Mammary epithelial cell (primary cell): ENCODE data around the gene TEX19.

Source experiments
- CTCF ChIP-seq, 2 donors: IDR thresholded peaks in 1 of 2; conservative IDR thresholded peaks in 1 of 2; 2 replicates each; pipeline ENCODE4 v1.5.1; 2011 to 2012; ENCODE audit warnings: inconsistent platforms in 2 of 2, low read length in 2 of 2, mild to moderate bottlenecking in 2 of 2, control low read depth in 1 of 2, low read depth in 1 of 2; ENCODE audit not compliant: insufficient read depth in 1 of 2; ENCODE audit errors: extremely low read depth in 1 of 2
- EZH2 ChIP-seq: IDR thresholded peaks from 2 replicates; pipeline ENCODE4 v1.6.1; 2012; ENCODE audit warnings: low read length, inconsistent platforms, borderline replicate concordance

- no peak for TF ChIP-seq CTCF (conservative IDR thresholded peaks at IDR 0.05 in 1 of 2, IDR thresholded peaks at IDR 0.05 in 1 of 2; ENCODE audit: extremely low read depth in 1 of 2, insufficient read depth in 1 of 2, low read depth in 1 of 2, low read length in 2 of 2)
- no peak for TF ChIP-seq EZH2
These were observed 16.5 kb upstream of the TEX19 start for GRCh38 chr17:82342361-82343079.
